Mammary epithelial cell (primary cell): ENCODE results near the gene SEC14L6.

ENCODE experiments used
- CTCF ChIP-seq, 2 donors: IDR thresholded peaks in 1 of 2; conservative IDR thresholded peaks in 1 of 2; 2 replicates each; pipeline ENCODE4 v1.5.1; 2011 to 2012; ENCODE audit warnings: inconsistent platforms in 2 of 2, low read length in 2 of 2, mild to moderate bottlenecking in 2 of 2, control low read depth in 1 of 2, low read depth in 1 of 2; ENCODE audit not compliant: insufficient read depth in 1 of 2; ENCODE audit errors: extremely low read depth in 1 of 2
- EZH2 ChIP-seq: IDR thresholded peaks from 2 replicates; pipeline ENCODE4 v1.6.1; 2012; ENCODE audit warnings: low read length, inconsistent platforms, borderline replicate concordance

- TF ChIP-seq CTCF (conservative IDR thresholded peaks at IDR 0.05 in 1 of 2, IDR thresholded peaks at IDR 0.05 in 1 of 2; ENCODE audit: extremely low read depth in 1 of 2, insufficient read depth in 1 of 2, low read depth in 1 of 2, low read length in 2 of 2) = no peak
- no peak for TF ChIP-seq EZH2
These were observed 45.2 kb upstream of the SEC14L6 start, which contains the start of gene PES1 for GRCh38 chr22:30591588-30592359.
